Hindlimb muscle (tissue), 1 donor: ENCODE measurements around the gene PTPRG. TPM values are rescaled to one million over a fixed set of nuclear protein-coding genes. Genes with fewer than 3 reads are reported as not detected.

ENCODE experiments used
- DNase-seq: peaks from one replicate; pipeline ENCODE4 v3.0.0-alpha.2; 2013
- polyA plus RNA-seq: library from polyadenylated mRNA; unstranded; fragments of 120-200 nt; gene quantifications from one replicate; pipeline ENCODE4 v1.2.1, GENCODE V29; 2013; ENCODE audit not compliant: insufficient read length

The PTPRG gene
- polyA plus RNA-seq, 1 donor = 29.4 TPM

DNA sequence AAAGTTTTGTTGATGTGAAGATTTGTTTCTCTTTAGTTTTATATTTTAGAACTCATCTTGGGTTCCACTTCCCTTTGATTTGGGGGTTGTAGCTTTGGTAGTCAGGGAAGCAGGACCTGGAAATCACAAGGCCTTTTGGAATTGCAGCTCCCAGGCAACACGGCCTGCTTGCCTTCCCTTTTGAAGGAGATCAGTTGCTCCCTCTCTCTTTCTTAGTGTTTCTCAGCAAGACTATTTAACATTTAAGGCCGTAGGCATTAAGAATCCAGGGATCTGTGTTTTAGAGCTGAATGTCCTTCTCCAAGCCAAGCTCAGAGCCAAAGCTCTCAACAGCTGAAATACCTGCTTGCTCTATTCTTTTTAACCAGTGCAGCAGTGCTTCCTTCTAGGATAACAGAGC, 310.3 kb downstream of the PTPRG start:
- DNase-seq = no peak

DNA sequence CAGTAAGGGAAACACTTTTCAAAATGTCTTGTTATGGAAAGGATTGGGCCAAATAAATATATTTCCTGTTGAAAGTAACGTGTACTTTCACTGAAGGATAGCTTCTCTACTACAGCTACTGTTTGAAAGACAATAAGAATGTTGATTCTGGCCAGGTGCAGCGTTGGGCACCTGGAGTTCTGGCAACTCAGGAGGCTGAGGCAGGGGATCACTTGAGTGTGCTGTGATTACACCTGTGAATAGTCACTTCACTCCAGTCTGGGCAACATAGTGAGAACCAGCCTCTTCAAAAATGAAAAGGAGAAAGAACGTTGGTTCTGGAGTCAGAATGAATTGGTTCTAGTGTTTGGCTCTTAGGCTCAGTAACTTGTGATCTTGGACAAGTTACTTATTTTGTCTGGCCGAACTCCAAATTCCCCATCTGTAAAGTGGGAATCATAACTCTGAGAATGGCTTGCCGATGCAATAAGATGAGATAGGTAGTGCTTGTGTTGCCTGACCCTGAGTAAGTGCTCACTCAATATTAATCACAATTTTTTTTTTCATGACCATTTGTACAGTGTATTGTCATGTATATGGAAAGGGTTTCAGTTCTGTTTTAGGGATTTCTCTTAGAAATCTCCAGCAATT, 310.8 kb downstream of the PTPRG start:
- DNase-seq = no peak

DNA sequence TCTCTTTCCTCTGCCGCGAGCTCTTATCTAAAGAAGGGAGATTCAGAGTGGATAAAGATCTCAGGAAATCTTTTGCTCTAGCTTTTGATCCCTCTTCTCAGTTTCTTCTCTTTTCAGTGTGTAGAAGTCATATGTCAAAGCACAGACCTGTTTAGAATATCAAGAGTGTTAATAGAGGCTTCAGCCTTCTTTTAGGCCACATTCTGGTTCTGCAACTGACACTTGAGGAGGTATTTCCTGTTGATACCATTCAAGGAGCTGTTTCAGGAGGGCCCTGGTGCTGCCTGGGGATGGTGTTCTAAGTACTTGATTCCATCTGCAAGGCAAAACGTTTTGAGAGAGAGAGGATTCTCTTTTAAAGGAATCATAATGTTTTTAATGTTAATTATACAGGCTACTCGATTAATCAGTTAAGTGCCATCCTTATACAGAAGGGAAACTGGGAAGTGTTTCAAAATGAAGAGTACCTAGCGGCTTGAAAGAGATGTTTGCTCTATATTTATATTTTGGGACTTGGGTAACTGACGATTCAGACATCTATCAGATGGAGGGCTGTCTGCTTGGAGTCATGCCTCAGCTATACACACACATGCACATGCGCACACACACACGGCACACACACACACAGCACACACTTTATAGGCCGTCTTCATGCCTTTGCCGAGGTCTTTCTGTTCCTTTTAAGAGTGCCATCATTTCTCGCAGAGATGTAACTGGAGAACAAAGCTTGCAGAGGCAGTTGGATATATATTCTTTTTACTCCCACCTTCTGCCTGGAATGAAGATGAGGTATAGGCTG, 313.9 kb downstream of the PTPRG start:
- DNase-seq = no peak

DNA sequence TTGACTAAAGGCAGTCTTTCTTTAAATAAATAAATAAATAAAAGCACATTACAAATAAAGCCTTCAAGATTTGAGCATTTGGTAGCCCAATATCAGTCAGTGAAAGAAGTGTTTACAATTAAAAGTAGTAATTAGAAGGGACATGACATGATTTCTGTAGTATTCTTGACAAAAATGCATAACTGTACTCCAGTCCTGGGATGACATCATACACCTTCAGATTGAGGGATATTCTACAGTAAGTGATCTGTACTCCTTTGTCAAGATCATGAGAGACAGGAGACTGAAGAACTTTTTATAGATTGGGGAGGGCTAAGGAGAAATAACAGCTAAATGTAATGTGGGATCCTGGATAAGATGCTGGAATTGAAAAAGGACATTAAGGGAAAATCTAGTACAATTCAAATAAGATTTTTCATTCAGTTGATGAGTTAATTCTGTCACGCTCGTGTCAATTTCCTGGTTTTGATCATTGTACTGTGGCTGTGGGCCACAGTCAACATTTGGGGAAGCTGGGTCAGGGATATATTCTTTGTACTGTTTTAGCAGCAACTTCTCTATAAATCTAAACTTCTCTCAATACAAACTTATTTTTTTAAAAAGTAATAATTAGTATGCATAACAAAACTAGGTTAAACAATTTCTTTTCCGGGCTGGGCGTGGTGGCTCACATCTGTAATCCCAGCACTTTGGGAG, 314.8 kb downstream of the PTPRG start:
- DNase-seq = no peak

DNA sequence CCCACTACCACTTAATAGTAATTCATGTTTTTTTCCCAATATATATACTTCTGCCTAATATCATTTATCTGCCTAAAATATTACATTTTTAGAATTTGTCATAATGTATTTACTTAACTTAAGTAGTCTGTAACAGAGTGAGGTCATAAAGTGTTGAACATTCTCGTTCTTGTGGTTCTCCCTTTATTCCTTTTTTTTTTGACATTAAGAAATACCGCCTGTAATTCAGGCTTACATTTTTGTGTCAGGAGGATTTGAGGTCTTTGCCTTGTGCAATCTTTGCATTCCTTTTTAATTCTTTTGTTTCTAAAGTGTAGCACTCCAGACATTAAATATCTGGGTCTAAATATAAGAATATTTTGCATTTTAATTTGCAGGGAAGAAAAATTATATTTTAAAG, 315.4 kb downstream of the PTPRG start:
- no peak for DNase-seq

DNA sequence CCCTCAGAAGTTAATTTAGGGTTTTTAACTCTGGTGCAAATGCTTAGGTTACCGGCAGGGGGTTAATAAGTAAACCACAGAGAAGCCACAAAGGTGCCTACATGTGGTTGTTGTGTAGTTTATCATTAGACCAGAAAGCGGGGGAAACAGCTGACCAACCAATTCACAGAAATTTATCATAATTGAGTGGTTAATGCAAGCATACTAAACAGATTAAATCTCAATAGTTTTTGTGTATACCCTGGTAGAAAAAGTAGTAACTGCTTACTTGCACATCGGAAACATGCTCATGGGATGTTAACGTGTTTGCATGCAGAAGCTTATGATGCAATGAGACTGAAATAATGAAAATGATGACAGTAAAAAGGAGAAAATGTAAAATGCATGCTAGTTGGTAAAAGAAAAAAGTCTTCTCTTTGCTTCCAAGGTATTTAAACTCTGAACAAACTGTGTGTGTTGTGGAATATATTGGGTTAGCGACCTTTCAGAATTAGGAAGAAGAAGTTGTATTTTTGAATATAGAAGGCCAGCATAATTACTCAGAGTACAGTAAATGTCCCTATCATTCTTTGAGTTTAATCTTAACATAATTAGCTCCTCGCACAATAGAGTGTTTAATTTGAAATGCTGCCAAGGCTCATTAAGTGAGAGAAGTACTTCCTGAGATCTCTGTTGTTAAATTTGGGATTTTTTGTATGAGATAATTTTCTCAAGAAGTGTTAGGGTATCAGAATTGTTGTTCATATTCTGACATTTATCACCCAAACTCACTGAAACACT, 316.2 kb downstream of the PTPRG start:
- DNase-seq = no peak

DNA sequence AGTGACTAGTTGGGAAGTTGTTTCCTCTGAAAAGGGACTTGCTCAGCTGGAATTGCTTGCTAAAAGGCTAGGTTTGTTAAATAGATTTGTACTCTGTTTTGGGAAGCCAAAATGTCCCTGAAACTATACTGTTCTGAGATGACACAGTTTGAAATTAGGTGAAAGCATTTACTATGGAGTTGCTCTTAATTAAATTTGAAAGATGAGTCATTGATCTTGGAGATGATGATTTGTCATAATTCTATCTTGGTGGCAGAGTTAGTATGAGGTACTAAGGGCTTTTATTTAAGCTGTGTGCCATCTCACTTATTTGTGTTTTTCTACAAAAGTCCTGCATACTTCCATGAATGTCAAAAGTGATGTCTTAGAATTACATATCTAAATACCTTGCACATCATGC, 320.9 kb downstream of the PTPRG start:
- DNase-seq = no peak

DNA sequence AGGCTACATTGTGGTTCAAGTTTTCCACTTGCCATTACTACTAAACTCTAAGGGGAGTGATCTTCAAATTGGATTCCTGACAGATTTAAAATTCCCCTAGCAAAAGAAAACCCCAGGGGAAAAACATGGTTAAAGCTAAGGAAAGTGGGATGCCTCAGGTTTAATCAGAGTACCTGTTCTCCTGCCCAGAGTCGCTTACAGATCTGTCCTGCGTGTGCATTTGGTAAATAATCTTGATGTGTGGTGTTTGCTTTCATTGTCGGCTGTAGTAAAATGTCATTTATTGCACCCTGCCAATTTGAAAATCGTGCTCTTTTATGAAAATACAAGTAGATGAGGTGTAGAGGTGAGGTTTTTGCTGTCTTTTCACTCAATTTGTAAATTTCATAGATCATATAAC, 323.4 kb downstream of the PTPRG start:
- no peak for DNase-seq

DNA sequence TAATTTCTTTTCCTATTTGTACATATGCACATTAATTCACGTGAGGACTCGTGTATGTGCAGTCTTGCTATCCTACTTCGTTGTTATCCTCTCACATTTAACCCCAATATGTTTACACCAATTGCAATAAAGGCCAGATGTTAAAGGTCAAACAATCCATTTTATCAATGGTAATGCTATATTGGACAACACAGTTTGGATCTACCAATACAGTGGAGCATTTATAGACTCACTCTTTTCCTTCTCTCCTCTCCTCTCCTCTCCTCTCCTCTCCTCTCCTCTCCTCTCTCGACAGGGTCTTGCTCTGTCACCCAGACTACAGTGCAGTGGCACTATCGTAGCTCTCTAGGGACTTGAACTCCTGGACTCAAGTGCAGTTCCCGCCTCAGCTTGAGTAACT, 324.0 kb downstream of the PTPRG start:
- no peak for DNase-seq

DNA sequence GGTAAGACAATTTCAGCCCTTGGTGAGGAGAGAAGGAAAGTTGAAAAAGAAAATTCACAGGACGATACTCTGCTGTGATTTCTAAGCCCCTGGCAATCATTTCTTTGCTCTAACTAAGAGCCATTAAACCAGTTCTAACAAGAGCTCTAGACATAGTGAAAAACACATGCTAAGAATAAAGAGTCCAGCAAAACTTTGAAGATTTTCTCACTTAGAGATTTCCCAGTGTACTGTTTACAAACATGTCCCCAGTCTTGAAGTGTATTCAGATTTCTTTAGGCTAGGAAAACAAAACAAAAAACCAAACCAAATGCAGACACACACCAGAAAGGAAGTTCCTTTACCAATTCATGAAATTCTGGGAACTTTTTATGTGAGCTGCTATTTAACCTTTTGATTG, 325.8 kb downstream of the PTPRG start:
- DNase-seq = no peak

DNA sequence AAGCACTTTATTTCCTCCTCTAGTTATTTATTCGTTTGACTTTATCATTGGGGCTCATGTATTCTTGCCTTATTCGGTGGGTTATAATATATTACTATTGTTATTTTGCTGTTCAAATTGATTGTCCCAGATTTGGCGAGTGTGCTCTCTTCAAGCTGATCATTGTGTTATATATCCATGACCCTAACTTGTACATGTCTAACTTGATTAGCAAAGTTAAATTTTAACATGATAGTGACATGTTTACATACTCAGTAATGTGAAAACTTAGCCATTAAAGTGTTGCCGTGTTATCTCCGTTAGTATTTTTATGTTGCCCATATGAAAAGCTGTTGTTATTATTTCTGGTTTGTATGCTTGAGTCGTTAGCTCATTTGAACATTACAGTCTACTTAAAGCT, 327.9 kb downstream of the PTPRG start:
- DNase-seq = no peak

DNA sequence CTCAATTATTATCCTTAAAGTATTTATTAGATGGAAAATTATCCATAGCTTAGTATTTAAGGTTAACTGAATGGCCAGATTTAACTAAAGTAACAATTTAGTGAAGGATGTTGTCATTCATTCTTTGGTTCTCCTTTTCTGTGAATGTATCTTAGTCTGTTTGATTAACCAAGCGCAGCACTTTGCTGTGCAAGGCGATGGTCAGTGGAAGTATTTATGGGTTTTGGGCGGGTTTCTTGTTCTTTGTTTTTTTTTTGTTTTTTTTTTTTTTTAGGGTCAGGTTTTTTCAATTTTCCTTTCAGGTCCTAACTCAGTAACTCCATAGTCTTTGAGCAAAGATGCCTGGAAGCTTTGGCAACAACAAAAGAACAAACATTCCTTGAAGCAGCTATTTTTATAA, 328.8 kb downstream of the PTPRG start:
- no peak for DNase-seq

DNA sequence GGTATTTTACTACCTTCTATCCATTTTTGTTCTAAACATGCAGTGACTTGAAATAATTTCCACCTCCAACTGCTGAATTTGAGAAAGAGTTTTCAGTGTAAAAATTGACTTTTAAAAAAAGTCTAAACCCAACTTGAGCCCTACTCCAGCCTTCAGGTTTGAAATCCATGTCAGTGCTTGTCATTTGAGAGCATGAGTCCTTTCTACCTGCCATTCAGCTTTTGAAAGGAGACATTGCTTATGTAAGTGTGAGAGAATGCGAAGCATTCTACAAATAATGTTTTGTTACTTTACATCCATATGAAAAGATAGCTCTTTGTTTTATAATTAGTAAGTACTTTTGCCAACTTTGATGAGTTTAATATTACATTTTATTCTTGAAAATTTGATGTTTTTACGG, 329.2 kb downstream of the PTPRG start:
- no peak for DNase-seq

DNA sequence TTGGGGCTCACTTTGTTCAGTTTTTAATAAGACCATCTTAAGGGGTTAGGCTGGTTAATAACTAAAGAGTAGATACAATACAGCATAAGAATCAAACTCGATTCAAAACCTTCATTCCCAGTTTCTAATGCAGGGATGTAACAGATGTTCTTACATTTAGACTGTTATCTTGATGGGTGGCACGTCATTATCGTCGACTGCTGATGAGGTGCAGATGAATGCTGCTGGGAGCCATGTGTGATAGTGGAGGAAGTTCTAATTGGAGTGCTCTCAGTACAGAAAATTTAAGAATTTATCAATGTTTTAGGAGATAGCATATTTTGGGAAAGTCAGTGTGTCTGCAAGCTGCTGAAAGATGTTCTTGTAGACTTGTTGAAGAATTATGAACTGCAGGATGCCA, 331.5 kb downstream of the PTPRG start:
- DNase-seq = no peak

DNA sequence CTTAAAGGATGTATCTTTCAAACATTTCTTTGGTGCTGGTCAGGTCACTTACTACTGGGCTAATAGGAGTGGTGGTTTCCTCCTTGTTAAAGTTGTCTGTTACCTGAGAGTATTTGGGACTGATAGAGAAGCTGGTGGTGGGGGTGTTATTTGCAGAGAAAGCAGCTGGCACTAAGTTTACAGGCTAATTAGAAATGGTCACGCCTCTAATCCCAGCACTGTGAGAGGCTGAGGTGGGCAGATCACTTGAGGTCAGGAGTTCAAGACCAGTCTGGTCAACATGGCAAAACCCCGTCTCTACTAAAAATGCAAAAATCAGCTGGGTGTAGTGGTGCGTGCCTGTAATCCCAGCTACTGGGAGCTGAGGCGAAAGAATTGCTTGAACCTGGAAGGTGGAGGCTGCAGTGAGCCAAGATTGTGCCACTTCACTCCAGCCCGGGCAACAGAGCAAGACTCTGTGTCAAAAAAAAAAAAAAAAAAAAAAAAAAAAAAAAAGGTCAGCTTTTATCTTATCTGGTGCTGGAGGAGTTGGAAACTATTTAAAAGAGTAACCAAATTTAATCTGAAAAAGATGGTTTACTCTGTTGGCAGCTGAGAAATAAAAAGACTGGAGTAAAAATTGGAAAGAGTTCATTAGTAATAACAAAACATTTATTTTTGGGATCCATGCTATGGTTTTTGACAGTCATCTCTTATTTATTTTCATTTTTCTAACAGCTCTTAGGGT, 332.6 kb downstream of the PTPRG start:
- DNase-seq = no peak

DNA sequence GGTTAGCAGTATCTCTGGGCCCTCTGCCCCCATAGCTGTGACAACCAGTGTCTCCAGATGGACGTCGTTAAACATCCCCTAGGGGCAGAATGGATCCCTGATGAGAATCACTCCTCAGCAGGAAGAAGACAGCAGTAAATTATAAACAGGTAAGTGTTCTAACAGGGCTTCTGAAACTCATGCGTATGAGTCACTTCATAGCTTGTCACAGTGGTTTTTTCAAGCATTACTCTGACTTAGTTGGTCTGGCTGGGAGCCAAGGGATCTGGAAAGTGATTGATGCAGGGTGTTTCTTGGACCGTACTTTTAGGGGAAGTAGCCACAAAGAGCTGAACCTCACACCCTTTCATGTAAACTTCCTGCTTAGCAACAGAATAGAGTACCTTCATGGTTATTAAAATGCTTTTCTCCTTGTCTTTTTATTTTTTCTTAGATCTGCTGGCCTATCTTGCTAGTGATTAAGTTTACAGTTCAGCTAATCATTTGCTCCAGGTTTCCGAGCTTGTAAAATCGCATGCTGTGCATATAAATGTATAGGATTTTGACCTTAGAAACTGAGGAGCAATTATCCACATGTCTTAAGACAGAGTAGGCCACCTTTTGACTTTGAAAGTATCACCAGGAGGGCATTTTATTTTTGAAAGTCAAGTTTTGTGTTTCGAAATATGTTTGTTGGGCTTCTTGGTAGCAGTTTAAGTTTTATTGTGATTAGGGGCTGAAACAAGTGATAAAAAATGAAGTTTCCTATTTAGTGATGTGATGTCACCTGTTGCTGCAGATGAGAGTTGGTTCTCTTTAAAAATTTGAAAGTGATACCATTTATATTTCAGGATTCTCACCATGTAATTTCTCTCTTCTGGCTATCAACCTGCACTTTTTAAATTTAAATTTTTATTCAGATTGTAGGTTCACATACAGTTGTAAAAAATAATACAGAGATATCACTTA, 333.9 kb downstream of the PTPRG start:
- DNase-seq = no peak

DNA sequence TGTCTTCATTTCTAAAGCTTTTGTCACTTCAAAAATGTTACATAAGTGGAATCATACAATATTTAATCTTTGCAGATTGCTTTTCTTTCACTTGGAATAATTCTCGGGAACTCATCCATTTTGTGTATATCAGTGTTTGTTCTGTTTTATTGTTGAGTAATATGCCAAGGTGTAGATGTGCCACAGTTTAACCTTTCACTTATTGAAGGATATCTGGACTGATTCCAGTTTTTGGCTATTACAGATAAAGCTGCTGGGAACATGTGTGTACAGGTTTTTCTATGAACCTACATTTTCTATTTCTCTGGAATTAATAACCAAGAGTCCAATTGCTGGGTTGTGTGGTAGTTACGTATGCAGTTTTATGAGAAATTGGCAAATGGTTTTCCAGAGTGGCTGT, 334.9 kb downstream of the PTPRG start:
- DNase-seq = no peak

DNA sequence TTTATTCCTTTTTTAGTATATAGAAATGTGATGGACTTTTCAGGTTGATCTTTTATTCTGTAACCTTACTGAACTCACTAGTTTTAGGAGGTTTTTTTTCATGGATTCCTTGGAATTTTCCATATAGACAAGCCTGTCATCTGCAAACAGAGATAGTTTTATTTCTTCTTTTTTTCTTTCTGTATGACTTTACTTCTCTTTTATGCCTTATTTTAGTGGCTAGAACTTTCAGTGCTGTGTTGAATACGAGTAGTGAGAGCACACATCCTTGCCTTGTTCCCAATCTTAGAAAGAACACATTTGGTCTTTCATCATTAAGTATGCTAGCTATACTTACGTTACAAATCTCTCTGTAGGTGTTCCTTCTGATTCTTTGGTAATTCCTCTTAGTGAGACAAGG, 336.5 kb downstream of the PTPRG start:
- no peak for DNase-seq

DNA sequence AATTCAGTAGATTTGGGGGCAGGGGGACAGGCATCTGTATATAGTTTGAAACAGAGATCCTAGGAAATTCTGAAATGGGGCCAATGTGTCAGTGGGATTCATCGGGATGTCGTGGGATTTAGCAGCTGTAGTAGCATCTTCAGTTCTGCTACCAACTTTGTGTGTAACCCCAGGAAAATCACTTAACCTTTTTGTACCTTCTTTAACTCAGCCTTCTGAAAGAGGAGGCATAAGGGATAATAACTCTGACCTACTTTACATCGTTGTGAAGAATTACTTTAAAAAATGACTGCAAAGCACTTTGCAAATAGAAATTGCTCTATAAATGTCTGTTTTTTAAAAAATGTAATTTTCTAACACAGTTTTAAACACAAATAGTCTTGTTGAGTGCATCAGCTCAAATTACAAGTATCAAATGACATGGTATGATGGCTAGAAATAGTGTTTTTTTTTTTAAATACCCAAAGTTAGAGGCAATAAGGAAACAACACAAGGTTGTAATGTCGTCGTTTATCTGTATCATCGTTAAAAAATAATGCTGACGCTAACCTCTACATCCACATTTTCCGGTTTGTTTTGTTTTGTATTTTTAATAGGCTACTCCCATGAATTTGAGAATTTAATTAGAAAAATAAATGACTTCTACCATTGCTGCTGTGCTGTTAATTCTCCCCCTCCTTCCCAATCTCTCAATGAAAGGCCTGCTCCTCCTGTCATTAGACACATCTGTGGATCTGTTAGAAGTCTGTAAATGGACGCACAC, 338.5 kb downstream of the PTPRG start:
- no peak for DNase-seq

DNA sequence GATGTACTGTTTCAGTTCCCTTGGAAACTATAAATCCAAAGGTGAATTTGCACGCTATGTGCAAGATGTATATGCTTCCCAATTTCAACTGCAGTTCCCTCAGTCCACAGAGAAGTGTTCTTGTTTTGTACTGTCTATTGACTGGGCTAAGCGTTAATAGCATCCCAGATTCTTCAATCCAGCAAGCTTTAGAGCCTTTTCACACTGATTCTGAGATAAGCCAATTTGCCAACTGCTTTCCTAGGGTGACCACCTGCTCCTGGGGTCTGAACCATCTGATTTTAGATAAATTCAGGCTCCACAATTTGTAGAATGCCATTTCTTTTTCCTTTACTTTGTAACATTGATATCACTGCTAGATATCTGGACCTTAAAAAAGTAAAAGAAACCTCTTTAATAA, 340.1 kb downstream of the PTPRG start:
- no peak for DNase-seq
